Suprapubic skin (tissue), 4 donors: ENCODE results near the gene GLIS1.

Experiments
- CTCF ChIP-seq, 2 donors: fragments of 200-600 bp in 1 of 2; fragments of 450-650 bp in 1 of 2; sonication (generic) in 1 of 2; IDR thresholded peaks; one replicate each; pipeline ENCODE4 v1.5.1; 2016 to 2019; ENCODE audit warnings: antibody characterized with exemption in 2 of 2, mild to moderate bottlenecking in 1 of 2, moderate library complexity in 1 of 2
- EP300 ChIP-seq: sonication (generic); formaldehyde crosslinking; IDR thresholded peaks from one replicate; pipeline ENCODE4 v1.6.1; 2017; ENCODE audit warnings: antibody characterized with exemption
- POLR2A ChIP-seq, 2 donors: fragments of 450-650 bp; IDR thresholded peaks; one replicate each; pipeline ENCODE4 v1.6.1; 2017; ENCODE audit warnings: antibody characterized with exemption in 2 of 2, mild to moderate bottlenecking in 2 of 2, moderate library complexity in 2 of 2
- POLR2AphosphoS5 ChIP-seq, 3 donors: sonication (generic); formaldehyde crosslinking; IDR thresholded peaks; one replicate each; pipeline ENCODE4 v1.6.1; 2017; ENCODE audit warnings: antibody characterized with exemption in 3 of 3

GRCh38 chr1:53708687-53709086 lies 30.3 kb downstream of the GLIS1 start:
- no peak for TF ChIP-seq CTCF (IDR thresholded peaks at IDR 0.05)
- TF ChIP-seq POLR2A (IDR thresholded peaks at IDR 0.05): no peak
- no peak for TF ChIP-seq POLR2AphosphoS5 (IDR thresholded peaks at IDR 0.05)
- no peak for TF ChIP-seq EP300
